HepG2 (cell line): Measurements from ENCODE around the gene SYMPK. TPM values are rescaled to one million over a fixed set of nuclear protein-coding genes. Genes with fewer than 3 reads are reported as not detected.
A peak's percentile ranks its signal among the peaks of the same experiment; 100 is the strongest.

Experiments used
- ARHGAP35 ChIP-seq: sonication (generic); formaldehyde crosslinking; IDR thresholded peaks from 2 replicates; pipeline ENCODE4 v1.9.0; 2022; ENCODE audit warnings: mild to moderate bottlenecking, inconsistent platforms, moderate library complexity, missing genetic modification reagents, borderline replicate concordance
- RBM39 ChIP-seq: fragments of 200-400 bp; formaldehyde crosslinking; IDR thresholded peaks from one replicate; pipeline ENCODE4 v1.6.1; 2018; ENCODE audit warnings: antibody characterized with exemption, mild to moderate bottlenecking, low read depth, low read length; ENCODE audit not compliant: poor library complexity, severe bottlenecking
- ZFP36L1 ChIP-seq: sonication (generic); formaldehyde crosslinking; IDR thresholded peaks from 2 replicates; pipeline ENCODE4 v1.8.0; 2022; ENCODE audit warnings: mild to moderate bottlenecking, missing genetic modification reagents, moderate library complexity
- ZFYVE20 ChIP-seq: sonication (generic); formaldehyde crosslinking; IDR thresholded peaks from 2 replicates; pipeline ENCODE4 v1.8.0; 2023; ENCODE audit warnings: low read depth, mild to moderate bottlenecking, moderate library complexity, missing genetic modification reagents, borderline replicate concordance
- ZNF225 ChIP-seq: sonication (generic); formaldehyde crosslinking; IDR thresholded peaks from 2 replicates; pipeline ENCODE4 v1.4.0; 2020; ENCODE audit warnings: mild to moderate bottlenecking, missing genetic modification reagents
- ZNF230 ChIP-seq: sonication (generic); formaldehyde crosslinking; IDR thresholded peaks from 2 replicates; pipeline ENCODE4 v1.4.0; 2020; ENCODE audit warnings: mild to moderate bottlenecking, missing genetic modification reagents
- ZNF33B ChIP-seq: sonication (generic); formaldehyde crosslinking; IDR thresholded peaks from 2 replicates; pipeline ENCODE4 v1.5.1; 2020; ENCODE audit warnings: mild to moderate bottlenecking, missing genetic modification reagents
- ZNF564 ChIP-seq: sonication (generic); formaldehyde crosslinking; IDR thresholded peaks from 2 replicates; pipeline ENCODE4 v1.8.1; 2023; ENCODE audit warnings: mild to moderate bottlenecking, missing genetic modification reagents
- ZNF570 ChIP-seq: sonication (generic); formaldehyde crosslinking; IDR thresholded peaks from 2 replicates; pipeline ENCODE4 v1.4.0; 2020; ENCODE audit warnings: mild to moderate bottlenecking, missing genetic modification reagents, borderline replicate concordance
- ZNF839 ChIP-seq: sonication (generic); formaldehyde crosslinking; IDR thresholded peaks from 2 replicates; pipeline ENCODE4 v1.4.0; 2020; ENCODE audit warnings: missing genetic modification reagents, mild to moderate bottlenecking, borderline replicate concordance
- polyA plus RNA-seq, 8 experiments: library from polyadenylated mRNA; depleted of rRNA in 3 of 8; stranded (reverse) in 7 of 8; unstranded in 1 of 8; fragments of >200 nt; fragmentation: Illumina TruSeq in 4 of 8; extraction: Trizol in 4 of 8; gene quantifications; 2 replicates each; pipeline versions ENCODE4 v1.2.1 to v1.2.3, GENCODE V29; 2011 to 2016; ENCODE audit warnings: low read depth in 4 of 8, missing spikeins in 1 of 8, mixed read lengths in 1 of 8; ENCODE audit not compliant: insufficient read depth in 1 of 8
- total RNA-seq, 5 experiments: library from RNA; depleted of rRNA; stranded (reverse); fragments of >200 nt; fragmentation: Illumina TruSeq; extraction: Trizol; gene quantifications; 2 replicates each; pipeline ENCODE4 v1.2.3, GENCODE V29; 2016; ENCODE audit warnings: low read depth in 1 of 5
- TF ChIP-seq, protein P1 (sequence below): sonication (generic); formaldehyde crosslinking; IDR thresholded peaks from 2 replicates; pipeline ENCODE4 v1.9.0; 2022; ENCODE audit warnings: missing genetic modification reagents, mild to moderate bottlenecking, borderline replicate concordance
- TF ChIP-seq, protein P2 (sequence below): sonication (generic); formaldehyde crosslinking; IDR thresholded peaks from 2 replicates; pipeline ENCODE4 v1.4.0; 2020; ENCODE audit warnings: missing genetic modification reagents

The SYMPK gene
- total and polyA plus RNA-seq, 2 of the 13 experiments (the other 11 are each of a cell fraction or from before 2014, with no cell fraction given), result 21.9 to 55.7 TPM

DNA sequence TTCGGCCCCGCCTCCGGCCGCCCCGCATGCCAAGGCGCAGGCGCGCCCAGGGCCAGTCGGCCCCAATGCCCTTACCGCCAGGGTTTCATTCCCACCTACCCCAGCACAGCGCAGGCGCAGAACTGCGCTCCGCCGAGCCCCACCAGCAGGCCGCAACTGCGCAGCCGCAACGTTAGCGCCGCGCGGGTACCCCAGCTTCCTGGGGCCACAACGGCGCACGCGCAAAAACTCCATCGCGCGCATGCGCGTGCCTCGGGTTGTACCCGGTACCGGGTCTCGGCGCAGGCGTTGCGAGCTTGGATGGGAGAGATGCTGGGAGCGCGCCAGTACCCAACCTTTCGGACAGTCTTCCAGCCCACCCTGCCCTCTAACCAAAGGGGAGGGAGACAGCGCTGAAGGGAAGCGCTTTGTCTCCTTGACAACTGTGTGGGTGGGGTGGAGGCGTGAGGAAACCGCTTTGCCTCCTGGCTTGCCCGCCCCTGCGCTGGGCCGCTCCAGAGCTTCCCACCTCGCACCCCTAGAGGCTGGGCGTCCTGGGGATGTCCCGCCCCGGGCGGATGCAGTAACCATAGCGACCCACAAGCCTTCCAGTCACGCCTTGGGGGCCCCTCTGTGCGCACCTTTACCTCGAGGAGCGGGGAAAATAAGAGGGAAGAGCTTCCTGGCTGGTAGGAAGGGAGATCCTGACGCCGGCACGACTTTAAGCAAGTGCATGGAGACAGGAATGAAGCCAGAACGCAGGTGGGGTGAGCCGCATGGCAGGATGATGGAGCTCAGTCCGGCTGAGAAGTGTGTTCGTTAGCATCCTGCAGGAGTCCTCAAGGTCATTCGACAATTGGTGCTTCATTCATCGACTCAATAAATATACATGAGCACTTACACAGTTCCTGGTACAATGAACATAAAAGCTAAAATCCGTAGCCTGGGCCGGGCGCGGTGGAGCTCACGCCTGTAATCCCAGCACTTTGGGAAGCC lies 40.0 kb upstream of the SYMPK start (continued):
- TF ChIP-seq, protein P1, sequence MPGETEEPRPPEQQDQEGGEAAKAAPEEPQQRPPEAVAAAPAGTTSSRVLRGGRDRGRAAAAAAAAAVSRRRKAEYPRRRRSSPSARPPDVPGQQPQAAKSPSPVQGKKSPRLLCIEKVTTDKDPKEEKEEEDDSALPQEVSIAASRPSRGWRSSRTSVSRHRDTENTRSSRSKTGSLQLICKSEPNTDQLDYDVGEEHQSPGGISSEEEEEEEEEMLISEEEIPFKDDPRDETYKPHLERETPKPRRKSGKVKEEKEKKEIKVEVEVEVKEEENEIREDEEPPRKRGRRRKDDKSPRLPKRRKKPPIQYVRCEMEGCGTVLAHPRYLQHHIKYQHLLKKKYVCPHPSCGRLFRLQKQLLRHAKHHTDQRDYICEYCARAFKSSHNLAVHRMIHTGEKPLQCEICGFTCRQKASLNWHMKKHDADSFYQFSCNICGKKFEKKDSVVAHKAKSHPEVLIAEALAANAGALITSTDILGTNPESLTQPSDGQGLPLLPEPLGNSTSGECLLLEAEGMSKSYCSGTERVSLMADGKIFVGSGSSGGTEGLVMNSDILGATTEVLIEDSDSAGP, result peak; percentile 75
- TF ChIP-seq ZNF564, result no peak
- peak; percentile 44; the same call in 1 of the 2 replicates for TF ChIP-seq ZNF225 (CRISPR knock-in tag)
- TF ChIP-seq ZFYVE20 (CRISPR knock-in tag), result no peak
- TF ChIP-seq, protein P2, sequence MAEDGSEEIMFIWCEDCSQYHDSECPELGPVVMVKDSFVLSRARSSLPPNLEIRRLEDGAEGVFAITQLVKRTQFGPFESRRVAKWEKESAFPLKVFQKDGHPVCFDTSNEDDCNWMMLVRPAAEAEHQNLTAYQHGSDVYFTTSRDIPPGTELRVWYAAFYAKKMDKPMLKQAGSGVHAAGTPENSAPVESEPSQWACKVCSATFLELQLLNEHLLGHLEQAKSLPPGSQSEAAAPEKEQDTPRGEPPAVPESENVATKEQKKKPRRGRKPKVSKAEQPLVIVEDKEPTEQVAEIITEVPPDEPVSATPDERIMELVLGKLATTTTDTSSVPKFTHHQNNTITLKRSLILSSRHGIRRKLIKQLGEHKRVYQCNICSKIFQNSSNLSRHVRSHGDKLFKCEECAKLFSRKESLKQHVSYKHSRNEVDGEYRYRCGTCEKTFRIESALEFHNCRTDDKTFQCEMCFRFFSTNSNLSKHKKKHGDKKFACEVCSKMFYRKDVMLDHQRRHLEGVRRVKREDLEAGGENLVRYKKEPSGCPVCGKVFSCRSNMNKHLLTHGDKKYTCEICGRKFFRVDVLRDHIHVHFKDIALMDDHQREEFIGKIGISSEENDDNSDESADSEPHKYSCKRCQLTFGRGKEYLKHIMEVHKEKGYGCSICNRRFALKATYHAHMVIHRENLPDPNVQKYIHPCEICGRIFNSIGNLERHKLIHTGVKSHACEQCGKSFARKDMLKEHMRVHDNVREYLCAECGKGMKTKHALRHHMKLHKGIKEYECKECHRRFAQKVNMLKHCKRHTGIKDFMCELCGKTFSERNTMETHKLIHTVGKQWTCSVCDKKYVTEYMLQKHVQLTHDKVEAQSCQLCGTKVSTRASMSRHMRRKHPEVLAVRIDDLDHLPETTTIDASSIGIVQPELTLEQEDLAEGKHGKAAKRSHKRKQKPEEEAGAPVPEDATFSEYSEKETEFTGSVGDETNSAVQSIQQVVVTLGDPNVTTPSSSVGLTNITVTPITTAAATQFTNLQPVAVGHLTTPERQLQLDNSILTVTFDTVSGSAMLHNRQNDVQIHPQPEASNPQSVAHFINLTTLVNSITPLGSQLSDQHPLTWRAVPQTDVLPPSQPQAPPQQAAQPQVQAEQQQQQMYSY, result peak; percentile 96
- TF ChIP-seq ZNF839, result peak; percentile 74; the same call in 1 of the 2 replicates
- TF ChIP-seq RBM39, result peak; percentile 51
- no peak for TF ChIP-seq ZFP36L1 (CRISPR knock-in tag)
- peak; percentile 88 for TF ChIP-seq ARHGAP35
- no peak for TF ChIP-seq ZNF570
- TF ChIP-seq ZNF33B (CRISPR knock-in tag), result peak; percentile 45; the same call in 1 of the 2 replicates
- no peak for TF ChIP-seq ZNF230 (CRISPR knock-in tag)
